Kidney epithelial cell (primary cell): ENCODE data around the gene SFXN2. TPM values are rescaled to one million over a fixed set of nuclear protein-coding genes. Genes with fewer than 3 reads are reported as not detected.
"Not testable (repeated sequence)": the region's sequence is repeated elsewhere in the genome, so short reads cannot be mapped to it uniquely, and the experiment has no call there.

Source experiments
- DNase-seq: peaks from one replicate; pipeline ENCODE4 v3.0.0-alpha.2; 2010; ENCODE audit warnings: low read depth
- H3K27me3 ChIP-seq: 2 replicates; pipeline ENCODE4 v1.6.0; 2011; ENCODE audit warnings: low read length; ENCODE audit not compliant: control insufficient read depth, insufficient read depth
- H3K36me3 ChIP-seq: 2 replicates; pipeline ENCODE4 v1.5.1; 2011; ENCODE audit warnings: low read length; ENCODE audit not compliant: control insufficient read depth, insufficient read depth
- H3K4me3 ChIP-seq: 2 replicates; pipeline ENCODE4 v1.5.1; 2011; ENCODE audit warnings: low read depth, mild to moderate bottlenecking, control low read depth, low read length
- CTCF ChIP-seq: IDR thresholded peaks from 2 replicates; pipeline ENCODE4 v1.5.1; 2011; ENCODE audit warnings: mild to moderate bottlenecking, moderate library complexity, low read length, control low read depth, inconsistent platforms; ENCODE audit not compliant: insufficient read depth, poor library complexity, severe bottlenecking
- total RNA-seq: library from RNA; depleted of rRNA; stranded (reverse); fragments of >200 nt; gene quantifications from 2 replicates; pipeline ENCODE4 v1.2.3, GENCODE V29; 2015

The SFXN2 gene
- total RNA-seq, 1 donor from 2014 or later, result 2.3 TPM

- Histone ChIP-seq H3K36me3 (no peaks in the 10 kb centered on the region), H3K4me3 (peak overlapping the region; percentile 95), H3K27me3 (no peaks in the 10 kb centered on the region)
- DNase-seq, result no peak
- no peak for TF ChIP-seq CTCF
Observed at GRCh38 chr10:102713539-102713813, 960 bp upstream of the SFXN2 start.

- TF ChIP-seq CTCF, result peak; percentile 39
- DNase-seq, result peak; percentile 94
- no peaks in the 10 kb centered on the region for H3K27me3 ChIP-seq
- H3K4me3 ChIP-seq, result peak within 1 kb of the TSS; percentile 95
- H3K36me3 ChIP-seq, result no peaks in the 10 kb centered on the region
Observed at GRCh38 chr10:102713814-102714620, 419 bp upstream of the SFXN2 start, which contains the start of gene ARL3. TSS of gene ARL3 (minus strand) at chr10:102714397. CDS start at chr10:102714275, 122 bp downstream.

- H3K36me3 ChIP-seq, result no peaks in the 10 kb centered on the region
- DNase-seq, result no peak
- H3K27me3 ChIP-seq, result no peaks in the 10 kb centered on the region
- H3K4me3 ChIP-seq, result no peak overlapping the region
- TF ChIP-seq CTCF, result no peak
Observed at GRCh38 chr10:102715880-102716279, 1.4 kb downstream of the SFXN2 start.

GRCh38 chr10:102716900-102717565 lies 2.6 kb downstream of the SFXN2 start:
- H3K27me3 ChIP-seq, H3K4me3 ChIP-seq, DNase-seq, H3K36me3 ChIP-seq: not testable (repeated sequence)

- no peak overlapping the region for H3K4me3 ChIP-seq
- H3K27me3 ChIP-seq, result no peaks in the 10 kb centered on the region
- no peak for TF ChIP-seq CTCF
- no peaks in the 10 kb centered on the region for H3K36me3 ChIP-seq
- no peak for DNase-seq
Observed at GRCh38 chr10:102718220-102718619, 3.8 kb downstream of the SFXN2 start.

GRCh38 chr10:102720337-102720736 lies 5.9 kb downstream of the SFXN2 start:
- no peak overlapping the region for H3K4me3 ChIP-seq
- H3K36me3 ChIP-seq, result no peaks in the 10 kb centered on the region
- TF ChIP-seq CTCF, result no peak
- H3K27me3 ChIP-seq, result no peaks in the 10 kb centered on the region
- no peak for DNase-seq
